HG02798 (cell line): ENCODE data around the gene CD99.

Experiments
- ATAC-seq: cut with Tn5 transposase; IDR thresholded peaks from one replicate; pipeline ENCODE4 v1.9.1; 2021; ENCODE audit warnings: mild to moderate bottlenecking; ENCODE audit not compliant: unreplicated experiment, poor library complexity

CD99 gene

DNA sequence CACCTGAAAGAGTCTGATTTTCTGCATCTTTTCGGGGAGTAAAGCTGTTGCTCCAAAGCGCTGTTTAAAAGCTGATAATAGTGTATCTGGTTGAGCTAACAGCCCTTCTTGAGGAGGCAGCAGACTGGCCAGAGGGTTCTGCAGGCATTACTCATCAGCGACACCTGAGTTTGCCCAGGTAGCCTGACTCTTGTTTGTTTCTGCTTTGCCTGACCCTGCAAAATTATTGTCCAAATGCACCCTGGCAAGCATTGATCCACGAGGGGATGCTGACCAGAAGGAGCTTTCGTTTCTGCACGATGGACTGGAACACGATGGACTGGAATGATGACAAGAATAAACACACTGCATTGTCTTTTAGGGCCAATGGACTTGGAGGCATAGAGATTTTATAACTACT is 6.2 kb downstream of the CD99 start:
- ATAC-seq = peak; percentile 13

DNA sequence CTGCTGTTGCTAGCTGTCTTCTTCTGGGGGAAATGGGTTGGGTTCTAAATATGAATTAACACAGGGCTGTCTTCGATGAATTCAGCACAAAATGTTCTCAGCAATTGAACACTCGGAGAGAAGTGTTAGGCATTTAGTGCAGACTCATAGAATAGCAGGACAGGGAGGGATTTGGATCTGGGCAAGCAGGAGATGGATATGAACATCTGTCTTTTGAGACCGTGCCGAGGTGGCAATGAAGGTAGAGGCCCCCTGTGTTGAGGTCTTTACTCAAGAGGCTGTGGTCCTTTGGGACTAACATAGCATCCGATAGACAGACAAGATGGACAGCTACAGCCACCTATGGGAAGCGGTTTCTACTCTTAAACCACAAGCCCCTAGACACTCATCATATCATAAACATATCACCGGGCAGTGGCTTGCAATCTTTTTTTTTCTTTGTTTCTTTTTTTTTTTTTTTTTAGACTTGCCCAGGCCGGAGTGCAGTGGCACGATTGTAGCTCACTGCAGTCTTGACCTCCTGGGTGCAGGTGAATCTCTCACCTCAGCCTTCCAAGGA is 6.7 kb downstream of the CD99 start:
- ATAC-seq = peak; percentile 22

DNA sequence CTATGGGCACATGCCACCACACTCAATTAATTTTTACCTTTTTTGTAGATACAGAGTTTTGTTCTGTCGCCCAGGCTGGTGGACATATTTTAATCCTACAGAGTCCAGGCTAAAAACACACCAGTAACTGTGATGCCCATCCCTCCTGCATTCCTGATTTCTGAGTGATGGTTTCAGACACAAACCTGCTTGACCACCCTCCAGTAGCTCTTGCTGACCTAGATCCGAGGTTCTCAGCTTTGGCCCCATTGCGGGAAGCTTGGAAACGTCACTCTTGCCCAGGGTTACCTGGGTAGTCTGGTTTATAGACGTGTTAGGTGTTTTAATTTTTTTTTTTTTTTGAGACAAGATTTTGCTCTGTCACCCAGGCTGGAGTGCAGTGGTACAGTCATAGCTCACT is 7.5 kb downstream of the CD99 start:
- ATAC-seq = no peak

DNA sequence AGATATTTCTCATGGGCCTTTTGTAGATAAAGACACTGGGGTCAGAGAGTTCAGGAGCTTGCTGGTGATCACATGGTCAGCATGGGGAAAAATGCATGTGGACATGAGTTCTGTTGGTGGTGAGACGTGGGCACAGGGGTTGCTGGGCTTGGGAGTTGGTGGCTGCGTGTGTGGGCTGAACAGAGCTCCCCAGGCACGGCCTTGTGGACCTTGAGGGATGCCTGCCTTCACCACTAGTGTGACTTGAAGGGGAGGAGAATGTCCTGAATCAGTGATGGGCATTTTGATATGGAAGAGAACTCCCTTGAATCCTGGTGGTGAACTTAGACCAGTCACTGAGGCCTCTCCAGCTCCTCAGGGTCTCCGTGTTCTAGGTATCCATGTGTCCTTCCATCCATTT is 8.9 kb downstream of the CD99 start:
- ATAC-seq = no peak

DNA sequence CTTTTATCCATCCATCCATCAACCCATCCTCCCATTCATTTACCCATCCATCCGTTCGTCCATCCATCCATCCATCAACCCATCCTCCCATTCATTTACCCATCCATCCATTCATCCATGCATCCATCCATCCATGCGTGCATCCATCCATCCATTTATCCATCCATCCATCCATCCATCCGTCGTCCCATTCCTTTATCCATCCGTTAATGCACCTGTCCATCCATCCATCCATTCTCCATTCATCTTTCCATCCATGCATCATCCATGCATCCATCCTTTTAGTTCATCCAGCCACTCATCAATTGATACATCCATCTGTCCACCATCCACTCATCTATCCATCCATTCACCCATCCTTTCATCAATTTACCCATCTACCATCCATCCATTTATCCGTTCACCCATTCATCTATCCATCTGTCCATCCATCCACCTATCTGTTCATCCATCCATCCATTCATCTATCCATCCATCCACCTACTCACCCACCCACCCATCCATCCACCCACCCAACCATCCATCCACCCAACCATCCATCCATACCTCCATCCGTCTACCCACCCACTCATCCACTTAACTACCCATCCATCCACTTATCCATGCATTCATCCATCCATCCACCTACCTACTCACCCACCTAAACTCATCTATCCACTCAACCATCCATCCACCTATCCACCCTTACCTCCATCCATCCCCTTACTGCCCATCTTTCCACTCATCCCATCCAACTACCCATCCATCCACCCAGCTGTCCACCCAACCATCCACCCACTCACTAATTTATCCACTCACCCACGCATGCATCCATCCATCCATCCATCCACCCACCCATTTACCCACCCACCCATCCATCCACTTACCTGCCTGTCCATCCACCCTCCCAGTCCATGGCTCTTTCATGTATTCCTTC is 9.6 kb downstream of the CD99 start:
- ATAC-seq = no peak

DNA sequence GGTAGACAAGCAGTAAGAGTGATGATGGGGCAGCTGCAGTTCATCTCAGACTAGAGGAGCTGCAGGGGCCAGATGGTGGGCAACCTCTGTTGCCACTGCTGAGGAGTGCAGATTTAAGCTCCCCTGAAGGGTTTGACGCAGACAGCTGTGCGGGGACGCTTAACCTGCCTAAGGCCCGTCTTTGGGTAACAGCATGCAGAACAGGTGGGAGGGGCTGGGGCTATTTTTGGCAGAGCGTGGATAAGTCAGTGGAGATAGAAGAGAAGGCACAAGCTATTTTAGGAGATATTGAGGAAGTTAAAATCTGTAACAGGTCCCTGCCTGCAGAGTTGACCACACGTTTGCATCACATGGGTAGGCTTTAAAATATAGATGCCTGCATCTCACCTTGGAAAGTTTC is 10.5 kb downstream of the CD99 start:
- peak; percentile 34 for ATAC-seq

DNA sequence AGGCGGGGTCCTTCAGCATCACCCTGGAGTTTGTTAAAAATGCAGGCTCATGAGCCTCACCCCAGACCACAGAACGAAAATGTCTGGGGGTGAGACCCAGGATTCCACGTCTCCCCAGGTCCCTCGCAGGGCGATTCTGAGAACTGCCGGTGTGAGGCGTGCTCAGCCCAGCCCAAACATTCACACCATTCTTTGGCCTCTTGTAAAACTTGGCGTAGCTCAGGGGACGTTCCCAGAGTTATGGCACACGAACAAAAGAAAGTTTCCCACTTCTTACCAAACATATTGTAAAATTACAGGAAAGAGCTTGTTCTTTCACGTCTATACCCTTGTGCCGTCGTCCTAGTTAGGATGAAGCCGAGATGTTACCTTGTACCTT is 12.9 kb downstream of the CD99 start:
- ATAC-seq = no peak

DNA sequence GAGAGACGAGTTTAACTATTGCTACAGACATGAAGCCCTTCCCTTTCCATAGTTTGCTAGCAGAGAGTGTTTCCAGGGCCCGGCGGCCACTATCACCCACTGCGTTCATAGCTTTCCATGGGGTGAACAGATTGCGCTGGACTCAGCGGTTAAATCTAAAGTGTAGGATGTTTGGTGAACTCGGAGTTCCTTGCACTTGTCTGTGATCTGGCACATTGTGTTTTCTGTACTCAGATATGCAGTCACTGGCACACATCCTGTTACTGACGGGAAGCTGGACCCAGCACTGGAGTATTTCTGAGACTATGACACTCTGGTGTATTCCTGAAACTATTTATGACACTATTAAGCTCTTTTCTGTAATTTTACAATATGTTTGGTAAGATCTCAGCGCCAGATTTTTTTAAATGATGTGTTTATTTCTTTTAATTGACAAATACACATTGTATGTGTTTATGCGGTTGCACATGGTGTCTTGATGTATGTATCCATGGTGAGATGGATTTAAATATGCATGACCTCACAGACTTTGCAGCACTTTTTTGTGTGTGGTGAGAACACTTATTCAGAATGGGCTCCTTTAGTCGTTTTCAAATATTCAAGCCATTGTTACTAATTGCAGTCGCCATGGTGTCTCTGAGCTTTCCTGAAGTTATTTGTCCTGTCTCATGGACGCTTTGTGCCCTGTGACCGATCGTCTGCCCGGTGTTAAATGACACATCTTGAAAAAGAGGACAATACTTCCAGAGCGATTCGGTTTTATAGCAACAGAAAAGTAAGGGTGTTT is 14.1 kb downstream of the CD99 start:
- no peak for ATAC-seq

DNA sequence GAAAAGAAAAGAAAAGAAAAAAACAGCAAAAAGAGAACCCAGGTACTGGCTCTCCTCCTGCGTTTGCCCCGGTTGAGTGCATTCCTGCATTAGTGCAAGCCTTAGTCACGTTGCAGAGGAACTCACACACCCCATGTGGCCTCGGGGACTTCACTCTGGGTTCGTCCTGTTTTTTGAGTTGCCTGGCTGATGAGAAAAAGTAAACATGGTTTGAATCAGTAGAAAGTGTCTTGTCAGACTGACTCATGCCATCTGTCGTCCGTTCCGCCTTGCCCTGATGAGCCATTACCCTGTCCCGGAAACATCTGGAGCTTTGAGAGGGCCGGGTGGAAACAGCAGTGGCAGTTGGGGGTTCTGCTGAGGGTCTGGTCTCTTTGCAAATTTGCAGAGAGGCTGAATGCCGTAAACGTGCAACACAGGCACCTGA is 16.3 kb downstream of the CD99 start:
- ATAC-seq = peak; percentile 90

DNA sequence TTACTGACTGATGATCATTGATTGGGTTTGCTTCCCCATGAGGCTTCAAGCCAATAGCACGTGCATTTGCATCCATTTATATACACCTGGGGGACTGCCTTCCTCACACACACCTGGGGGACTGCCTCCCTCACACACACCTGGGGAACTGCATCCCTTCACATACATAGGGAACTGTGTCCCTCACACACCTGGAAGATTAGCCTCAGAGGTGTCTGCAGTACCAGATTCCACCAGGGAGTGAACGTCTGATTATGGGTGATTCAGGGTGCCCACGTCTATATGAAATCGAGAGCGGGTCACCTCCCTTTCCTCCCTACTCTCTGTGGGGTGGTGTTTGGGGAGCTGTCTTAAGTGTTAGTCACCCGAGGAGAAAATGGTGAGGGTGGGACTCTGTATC is 16.9 kb downstream of the CD99 start:
- no peak for ATAC-seq

DNA sequence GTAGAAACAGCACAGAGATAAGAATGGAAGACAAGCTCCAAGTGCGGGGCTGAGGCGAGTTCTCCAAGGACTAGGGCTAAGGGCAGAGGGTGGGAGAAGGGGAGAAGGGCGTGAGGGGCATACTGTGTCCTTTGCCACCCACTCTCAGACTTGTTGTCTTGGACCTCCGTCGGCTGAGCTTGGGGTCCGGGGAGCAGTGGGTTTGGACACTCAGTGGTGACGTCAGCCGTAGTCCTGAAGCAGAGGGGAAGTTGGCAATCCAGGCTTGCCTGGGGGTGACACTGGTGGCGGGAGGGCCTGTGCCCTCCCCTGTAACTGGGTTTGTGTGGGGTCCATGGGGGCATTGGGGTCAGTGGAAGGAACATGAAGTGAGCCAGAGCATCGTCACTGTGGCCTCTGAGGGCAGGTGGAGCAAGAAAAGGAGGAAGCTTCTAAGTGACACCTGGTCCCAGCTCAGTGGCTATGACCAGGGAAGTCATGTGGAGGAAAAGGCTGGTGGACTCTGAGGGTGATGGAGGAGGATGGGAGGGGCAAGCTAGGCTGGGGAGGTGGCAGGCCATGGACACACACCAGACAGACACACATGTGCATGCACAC is 17.6 kb downstream of the CD99 start:
- ATAC-seq = no peak

DNA sequence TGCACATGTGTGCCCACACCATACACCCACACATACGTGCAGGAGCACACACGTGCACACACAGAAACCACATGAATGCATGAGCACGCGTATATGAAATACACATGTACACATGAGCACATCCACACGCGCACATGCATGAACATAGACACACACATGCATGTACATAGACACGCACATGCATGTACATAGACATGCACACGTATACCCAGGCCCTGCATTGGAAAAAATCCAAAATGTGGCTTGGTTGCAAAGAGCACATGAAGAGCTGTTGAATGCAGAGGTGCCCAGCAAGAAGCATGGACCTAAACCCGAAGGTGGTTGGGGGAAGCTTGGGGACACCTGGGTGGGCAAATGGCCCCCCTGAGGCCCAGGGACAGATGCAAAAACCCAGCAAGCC is 18.5 kb downstream of the CD99 start:
- ATAC-seq = no peak

DNA sequence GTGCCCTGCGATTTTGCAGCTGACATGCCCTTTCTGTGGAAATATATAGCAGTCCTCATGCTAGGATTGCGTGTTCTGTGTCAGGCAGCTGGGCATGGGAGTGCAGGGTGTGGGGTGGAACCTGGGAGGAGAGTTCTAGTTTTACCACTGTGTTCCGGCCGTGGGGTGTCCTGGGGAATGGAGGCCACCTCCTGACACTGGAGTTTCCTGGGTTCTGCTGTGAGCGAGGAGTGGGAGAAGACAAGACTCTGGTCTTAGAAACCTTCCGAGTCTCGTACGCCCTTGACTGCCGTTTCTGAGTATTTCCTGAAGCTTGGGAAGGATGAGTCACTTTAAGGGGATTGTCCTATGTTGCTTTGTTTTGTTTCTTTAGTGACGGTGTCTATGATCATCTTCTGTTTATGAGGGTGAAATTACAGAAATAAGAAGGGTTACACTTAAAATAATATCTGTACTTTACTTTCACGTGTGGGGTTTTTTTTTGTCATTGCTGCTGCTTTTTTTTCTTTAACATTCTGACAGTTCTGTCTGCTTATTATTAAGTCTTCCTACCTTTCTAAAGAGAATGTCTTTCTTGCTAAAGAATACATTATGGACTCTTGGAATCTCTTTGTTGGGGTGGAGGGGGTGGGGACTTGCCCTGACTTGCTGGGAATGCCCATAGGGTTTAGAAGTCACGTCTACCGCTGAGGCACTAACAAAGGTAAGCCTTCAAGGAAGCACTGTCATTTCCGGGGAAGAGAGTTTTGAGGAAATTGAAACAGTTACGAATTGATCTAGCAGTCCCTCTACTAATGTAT is 19.1 kb downstream of the CD99 start:
- no peak for ATAC-seq

DNA sequence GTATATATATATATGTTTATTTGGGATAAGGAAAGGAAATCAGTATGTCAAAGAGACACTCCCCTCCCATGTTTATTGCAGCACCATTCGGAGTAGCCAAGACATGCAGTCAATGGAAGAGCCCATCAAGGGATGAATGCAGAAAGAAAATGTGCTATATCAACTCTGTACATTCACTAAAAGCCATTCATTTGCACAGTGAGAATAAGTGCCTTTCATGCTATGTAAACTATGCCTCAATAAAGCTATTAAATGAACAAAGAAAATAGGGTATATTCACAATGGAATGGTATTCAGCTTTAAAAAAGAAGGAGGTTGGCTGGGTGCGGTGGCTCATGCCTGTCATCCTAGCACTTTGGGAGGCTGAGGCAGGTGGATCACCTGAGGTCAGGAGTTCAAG is 20.3 kb downstream of the CD99 start:
- ATAC-seq = no peak

DNA sequence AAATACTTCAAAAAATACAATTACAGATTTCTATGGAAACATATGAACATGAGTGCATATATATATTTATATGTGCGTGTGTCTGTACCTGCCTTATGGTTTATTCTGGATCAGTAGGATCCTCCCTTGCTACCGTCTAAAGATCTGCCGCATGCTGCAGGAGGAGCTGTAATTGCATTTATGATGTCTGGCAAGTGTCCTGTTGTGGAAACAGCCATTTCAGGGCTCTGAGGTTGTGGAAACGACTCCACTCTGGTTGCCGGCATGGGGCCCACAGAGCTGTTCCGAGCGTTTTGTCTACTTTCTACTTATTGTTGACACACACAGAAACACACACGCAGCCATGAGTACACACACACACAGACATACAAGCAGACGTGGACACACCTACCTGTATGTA is 21.3 kb downstream of the CD99 start:
- no peak for ATAC-seq

DNA sequence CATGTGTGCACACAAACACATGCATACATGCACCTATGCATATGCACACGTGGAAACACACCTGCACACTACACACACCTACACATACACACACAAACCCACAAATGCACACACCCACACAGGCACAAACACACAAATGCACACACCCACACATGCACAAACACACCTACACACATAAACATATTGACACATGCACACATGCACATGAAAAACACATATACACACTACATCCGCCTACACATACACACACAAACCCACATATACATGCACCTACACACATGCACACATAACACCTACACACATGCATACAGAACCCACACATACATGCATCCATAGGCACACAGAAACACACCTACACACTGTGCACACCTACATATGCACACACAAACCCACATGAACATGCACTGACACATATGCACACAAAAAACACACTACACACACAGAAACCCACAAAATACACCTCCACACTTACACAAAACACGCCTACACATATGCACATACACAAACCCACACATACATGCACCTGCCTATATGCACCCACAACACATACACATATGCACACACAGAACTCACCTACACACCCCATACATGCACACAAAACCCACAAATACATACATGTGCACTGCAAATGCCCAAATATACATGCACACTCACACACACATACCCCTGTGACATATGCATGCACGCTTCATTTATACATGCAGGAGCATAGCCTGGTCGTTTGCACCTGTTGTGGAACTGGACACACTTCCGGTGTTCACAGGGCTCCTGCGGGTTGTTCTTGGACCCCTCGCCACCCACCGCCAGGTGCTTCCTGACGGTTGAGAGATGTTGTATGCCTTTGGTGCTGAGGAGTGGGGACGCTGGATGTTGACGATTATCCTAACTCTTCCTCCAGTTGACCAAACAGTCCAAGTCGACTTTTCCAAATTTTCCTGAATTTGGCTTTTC is 22.1 kb downstream of the CD99 start:
- ATAC-seq = no peak

DNA sequence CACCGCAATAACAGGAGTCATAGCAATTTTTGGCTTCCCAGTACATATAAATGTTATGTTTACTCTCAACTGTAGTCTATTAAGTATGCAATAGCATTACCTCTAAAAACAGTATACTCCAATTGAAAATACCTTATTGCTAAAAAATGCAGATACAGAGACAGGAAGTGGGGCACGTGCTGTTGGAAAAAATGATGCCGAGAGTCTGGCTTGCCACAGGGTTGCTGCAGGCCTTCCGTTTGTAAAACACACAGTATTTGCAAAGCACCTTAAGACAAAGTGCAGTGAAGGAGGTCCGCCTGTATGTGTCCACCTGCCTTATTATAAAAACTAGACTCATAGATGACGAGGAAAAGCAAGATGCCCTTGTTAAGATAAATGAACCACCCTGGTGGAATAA is 23.5 kb downstream of the CD99 start:
- ATAC-seq = no peak

DNA sequence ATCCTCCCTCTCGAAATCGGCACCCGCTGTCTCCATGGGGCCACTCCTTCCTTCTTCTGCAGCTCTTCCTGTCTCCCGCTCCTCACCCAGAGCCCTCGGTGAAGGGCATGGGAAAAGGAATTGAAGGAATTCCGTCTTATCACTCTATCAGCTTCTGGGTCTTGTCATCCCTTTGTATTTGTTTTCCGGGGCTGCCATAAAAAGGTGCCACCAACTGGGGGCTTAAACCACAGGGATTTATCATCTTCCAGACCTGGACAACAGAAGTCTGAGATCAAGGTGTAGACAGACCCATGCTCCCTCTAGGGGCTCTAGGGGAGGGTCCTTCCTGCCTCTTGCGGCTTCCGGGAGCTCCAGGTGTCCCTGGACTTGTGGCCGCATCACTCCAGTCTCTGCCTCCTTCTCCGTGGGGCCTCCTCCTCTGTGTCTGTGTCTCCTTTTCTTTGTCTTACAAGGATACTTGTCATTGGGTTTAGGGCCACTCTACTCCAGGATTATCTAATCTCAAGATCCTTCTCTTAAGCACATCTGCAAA is 24.0 kb downstream of the CD99 start:
- ATAC-seq = no peak

DNA sequence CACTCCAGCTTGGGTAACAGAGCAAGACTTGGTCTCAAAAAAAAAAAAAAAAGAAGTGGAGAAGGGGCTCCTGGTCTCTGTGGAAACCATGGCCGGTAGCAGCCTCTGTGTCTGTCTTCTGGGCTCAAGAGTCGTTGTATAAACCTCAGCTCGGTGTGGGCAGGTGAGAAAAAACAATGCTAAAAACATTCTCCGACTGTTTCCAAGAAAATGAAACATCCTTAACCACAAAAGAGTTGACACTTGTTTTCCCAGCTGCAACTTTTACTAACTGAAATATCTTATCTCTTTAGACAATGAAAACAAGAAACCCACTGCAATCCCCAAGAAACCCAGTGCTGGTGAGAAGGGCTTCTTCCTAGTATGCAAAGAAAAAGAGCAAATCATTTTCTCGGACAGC is 26.2 kb downstream of the CD99 start:
- ATAC-seq = no peak
